Stomach (tissue), 4 donors: ENCODE data around the gene VDAC2.

Experiments
- EP300 ChIP-seq: sonication (generic); formaldehyde crosslinking; IDR thresholded peaks from one replicate; pipeline ENCODE4 v1.6.1; 2017; ENCODE audit warnings: antibody characterized with exemption
- POLR2A ChIP-seq, 4 donors: fragments of 450-650 bp; IDR thresholded peaks; one replicate each; pipeline ENCODE4 v1.6.1; 2016; ENCODE audit warnings: antibody characterized with exemption in 4 of 4, control low read depth in 2 of 4, mild to moderate bottlenecking in 1 of 4, moderate library complexity in 1 of 4
- TF ChIP-seq, protein P1 (sequence below), 7 experiments: fragments of 450-650 bp in 4 of 7; fragments of 200-600 bp in 3 of 7; sonication (generic) in 3 of 7; IDR thresholded peaks; one replicate each; pipeline ENCODE4 v1.5.1; 2016 to 2019; ENCODE audit warnings: antibody characterized with exemption in 7 of 7, control low read depth in 2 of 7, mild to moderate bottlenecking in 1 of 7

DNA sequence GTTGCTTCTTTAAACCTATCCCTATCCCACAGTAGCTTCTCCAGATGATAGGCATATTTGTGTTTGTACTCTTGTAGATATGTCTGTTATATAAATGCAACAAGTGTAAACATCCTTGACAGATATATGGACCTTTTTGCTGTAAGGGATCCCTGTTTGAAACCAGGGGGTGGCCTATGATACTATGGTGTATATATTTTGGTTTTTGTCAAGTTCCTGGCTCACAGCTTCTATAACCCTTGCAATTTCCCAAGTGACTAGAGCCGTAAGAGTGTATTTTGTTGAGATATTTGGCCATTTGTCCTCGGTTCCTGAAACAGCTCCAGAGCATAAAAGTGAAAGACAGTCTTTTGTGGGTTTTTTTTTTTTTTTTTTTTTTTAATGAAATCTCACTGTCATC, 15.5 kb downstream of the VDAC2 start:
- no peak for TF ChIP-seq POLR2A (IDR thresholded peaks at IDR 0.05)
- TF ChIP-seq, protein P1, sequence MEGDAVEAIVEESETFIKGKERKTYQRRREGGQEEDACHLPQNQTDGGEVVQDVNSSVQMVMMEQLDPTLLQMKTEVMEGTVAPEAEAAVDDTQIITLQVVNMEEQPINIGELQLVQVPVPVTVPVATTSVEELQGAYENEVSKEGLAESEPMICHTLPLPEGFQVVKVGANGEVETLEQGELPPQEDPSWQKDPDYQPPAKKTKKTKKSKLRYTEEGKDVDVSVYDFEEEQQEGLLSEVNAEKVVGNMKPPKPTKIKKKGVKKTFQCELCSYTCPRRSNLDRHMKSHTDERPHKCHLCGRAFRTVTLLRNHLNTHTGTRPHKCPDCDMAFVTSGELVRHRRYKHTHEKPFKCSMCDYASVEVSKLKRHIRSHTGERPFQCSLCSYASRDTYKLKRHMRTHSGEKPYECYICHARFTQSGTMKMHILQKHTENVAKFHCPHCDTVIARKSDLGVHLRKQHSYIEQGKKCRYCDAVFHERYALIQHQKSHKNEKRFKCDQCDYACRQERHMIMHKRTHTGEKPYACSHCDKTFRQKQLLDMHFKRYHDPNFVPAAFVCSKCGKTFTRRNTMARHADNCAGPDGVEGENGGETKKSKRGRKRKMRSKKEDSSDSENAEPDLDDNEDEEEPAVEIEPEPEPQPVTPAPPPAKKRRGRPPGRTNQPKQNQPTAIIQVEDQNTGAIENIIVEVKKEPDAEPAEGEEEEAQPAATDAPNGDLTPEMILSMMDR (IDR thresholded peaks at IDR 0.05): no peak
- TF ChIP-seq EP300: no peak
